Vagina (tissue), 2 donors: ENCODE measurements around the gene CEMIP.

Source experiments
- POLR2AphosphoS5 ChIP-seq, 2 donors: sonication (generic); formaldehyde crosslinking; IDR thresholded peaks; one replicate each; pipeline ENCODE4 v1.9.0; 2017; ENCODE audit warnings: antibody characterized with exemption in 2 of 2, mild to moderate bottlenecking in 2 of 2, low read depth in 1 of 2; ENCODE audit not compliant: insufficient read depth in 1 of 2
- TF ChIP-seq, protein P1 (sequence below), 3 experiments: fragments of 450-650 bp in 2 of 3; fragments of 200-600 bp in 1 of 3; sonication (generic) in 1 of 3; IDR thresholded peaks; one replicate each; pipeline ENCODE4 v1.5.1; 2017 to 2019; ENCODE audit warnings: antibody characterized with exemption in 3 of 3, mild to moderate bottlenecking in 2 of 3, moderate library complexity in 2 of 3

DNA sequence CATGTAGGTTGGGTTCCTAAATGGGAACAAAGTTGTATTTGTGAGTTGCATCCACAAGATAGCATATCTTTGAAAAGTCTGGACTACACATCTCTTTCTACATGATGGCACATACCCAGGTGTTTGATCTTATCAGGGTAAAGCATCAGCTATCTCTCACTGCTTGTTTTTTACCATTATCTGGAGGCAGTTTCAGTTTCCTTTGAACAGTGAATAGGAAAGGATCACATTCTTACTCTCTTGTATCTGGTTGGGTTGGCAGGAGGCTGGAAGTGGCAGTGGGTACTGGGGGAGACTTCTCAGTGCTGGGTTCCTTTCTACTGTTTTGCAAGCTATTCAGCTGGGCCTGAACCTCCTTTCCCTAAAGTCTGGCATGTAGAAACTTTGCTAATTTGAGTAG, 4.1 kb downstream of the CEMIP start:
- TF ChIP-seq, protein P1, sequence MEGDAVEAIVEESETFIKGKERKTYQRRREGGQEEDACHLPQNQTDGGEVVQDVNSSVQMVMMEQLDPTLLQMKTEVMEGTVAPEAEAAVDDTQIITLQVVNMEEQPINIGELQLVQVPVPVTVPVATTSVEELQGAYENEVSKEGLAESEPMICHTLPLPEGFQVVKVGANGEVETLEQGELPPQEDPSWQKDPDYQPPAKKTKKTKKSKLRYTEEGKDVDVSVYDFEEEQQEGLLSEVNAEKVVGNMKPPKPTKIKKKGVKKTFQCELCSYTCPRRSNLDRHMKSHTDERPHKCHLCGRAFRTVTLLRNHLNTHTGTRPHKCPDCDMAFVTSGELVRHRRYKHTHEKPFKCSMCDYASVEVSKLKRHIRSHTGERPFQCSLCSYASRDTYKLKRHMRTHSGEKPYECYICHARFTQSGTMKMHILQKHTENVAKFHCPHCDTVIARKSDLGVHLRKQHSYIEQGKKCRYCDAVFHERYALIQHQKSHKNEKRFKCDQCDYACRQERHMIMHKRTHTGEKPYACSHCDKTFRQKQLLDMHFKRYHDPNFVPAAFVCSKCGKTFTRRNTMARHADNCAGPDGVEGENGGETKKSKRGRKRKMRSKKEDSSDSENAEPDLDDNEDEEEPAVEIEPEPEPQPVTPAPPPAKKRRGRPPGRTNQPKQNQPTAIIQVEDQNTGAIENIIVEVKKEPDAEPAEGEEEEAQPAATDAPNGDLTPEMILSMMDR (IDR thresholded peaks at IDR 0.05) = no peak
- TF ChIP-seq POLR2AphosphoS5 (IDR thresholded peaks at IDR 0.05; ENCODE audit: insufficient read depth in 1 of 2, low read depth in 1 of 2) = no peak
